Coronary artery (tissue), 2 donors: ENCODE results near the gene ZBTB43.

Experiments used
- DNase-seq: peaks from one replicate; pipeline ENCODE4 v3.0.0-alpha.2; 2017; ENCODE audit warnings: low spot score
- H3K27ac ChIP-seq, 2 donors: fragments of 200-600 bp; sonication (generic); one replicate each; pipeline ENCODE4 v1.5.1; 2016 to 2019
- H3K4me3 ChIP-seq: fragments of 200-600 bp; sonication (generic); 2 replicates; pipeline ENCODE4 v1.5.1; 2016; ENCODE audit warnings: mild to moderate bottlenecking, moderate library complexity
- TF ChIP-seq, protein P1 (sequence below): fragments of 200-600 bp; sonication (generic); IDR thresholded peaks from one replicate; pipeline ENCODE4 v1.5.1; 2019; ENCODE audit warnings: antibody characterized with exemption

The ZBTB43 gene

GRCh38 chr9:126804696-126805553 lies at the start of gene ZBTB43:
Gene ZBTB43 (plus strand): TSS chr9:126805040. CDS start chr9:126832510, 27,470 bp downstream.
- peak; percentile 97 for DNase-seq
- H3K4me3 ChIP-seq: peak within 1 kb of the TSS; percentile 100
- peak within 1 kb of the TSS; percentile 77 to 95 for H3K27ac ChIP-seq
- TF ChIP-seq, protein P1, sequence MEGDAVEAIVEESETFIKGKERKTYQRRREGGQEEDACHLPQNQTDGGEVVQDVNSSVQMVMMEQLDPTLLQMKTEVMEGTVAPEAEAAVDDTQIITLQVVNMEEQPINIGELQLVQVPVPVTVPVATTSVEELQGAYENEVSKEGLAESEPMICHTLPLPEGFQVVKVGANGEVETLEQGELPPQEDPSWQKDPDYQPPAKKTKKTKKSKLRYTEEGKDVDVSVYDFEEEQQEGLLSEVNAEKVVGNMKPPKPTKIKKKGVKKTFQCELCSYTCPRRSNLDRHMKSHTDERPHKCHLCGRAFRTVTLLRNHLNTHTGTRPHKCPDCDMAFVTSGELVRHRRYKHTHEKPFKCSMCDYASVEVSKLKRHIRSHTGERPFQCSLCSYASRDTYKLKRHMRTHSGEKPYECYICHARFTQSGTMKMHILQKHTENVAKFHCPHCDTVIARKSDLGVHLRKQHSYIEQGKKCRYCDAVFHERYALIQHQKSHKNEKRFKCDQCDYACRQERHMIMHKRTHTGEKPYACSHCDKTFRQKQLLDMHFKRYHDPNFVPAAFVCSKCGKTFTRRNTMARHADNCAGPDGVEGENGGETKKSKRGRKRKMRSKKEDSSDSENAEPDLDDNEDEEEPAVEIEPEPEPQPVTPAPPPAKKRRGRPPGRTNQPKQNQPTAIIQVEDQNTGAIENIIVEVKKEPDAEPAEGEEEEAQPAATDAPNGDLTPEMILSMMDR: no peak

GRCh38 chr9:126755317-126755875 lies 49.4 kb upstream of the ZBTB43 start:
- H3K4me3 ChIP-seq: no peak overlapping the region
- TF ChIP-seq, protein P1: no peak
- H3K27ac ChIP-seq: no peak overlapping the region
- DNase-seq: no peak

DNA sequence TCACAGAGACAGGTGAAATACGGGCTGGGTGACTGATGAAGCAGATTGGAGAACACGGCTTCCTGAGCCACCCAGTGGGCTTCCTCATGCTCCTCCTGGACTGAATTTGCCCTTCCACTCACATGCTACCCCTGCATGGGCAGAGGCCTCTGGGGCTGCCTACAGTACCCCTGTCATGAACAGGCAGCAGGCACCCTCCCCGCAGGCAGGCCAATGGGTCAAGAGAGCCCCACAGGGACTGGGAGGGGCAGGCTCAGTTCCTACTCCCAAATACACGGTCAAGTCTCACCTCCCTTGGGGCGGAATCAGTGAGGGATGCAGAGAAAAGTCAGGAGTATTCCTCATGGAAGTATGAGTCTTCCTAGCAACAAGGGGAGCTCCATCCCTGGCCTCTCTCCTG lies 48.6 kb upstream of the ZBTB43 start:
- Histone ChIP-seq H3K27ac (no peak overlapping the region), H3K4me3 (no peak overlapping the region)
- TF ChIP-seq, protein P1: no peak
- DNase-seq: no peak

- no peak overlapping the region for H3K27ac ChIP-seq
These were observed 47.9 kb upstream of the ZBTB43 start for GRCh38 chr9:126756876-126757415.

DNA sequence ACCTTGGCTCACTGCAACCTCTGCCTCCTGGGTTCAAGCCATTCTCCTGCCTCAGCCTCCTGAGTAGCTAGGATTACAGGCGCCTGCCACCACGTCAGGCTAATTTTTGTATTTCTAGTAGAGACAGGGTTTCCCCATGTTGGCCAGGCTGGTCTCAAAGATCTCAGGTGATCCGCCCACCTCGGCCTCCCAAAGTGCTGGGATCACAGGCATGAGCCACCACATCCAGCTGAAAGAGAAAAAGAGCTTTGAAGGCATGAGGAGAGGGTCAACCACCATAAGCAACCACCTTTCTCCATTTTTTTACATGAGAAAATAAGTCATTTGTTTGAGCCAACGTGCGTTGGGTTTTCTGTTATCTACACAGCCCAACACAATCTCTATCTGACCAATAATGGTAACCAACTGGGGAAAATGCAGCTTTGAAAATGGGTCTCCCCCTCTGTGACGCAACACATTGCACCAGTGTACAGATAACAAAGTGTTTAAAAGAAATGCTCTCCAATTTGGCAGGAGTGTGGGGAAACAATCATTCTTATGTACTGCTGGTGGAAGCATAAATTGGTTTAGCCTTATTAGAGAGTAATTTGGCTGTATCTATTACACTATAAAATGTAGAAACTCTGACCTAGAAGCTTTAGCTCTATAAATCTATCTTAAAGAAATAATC lies 45.8 kb upstream of the ZBTB43 start:
- Histone ChIP-seq H3K4me3 (no peak overlapping the region), H3K27ac (no peak overlapping the region)
- TF ChIP-seq, protein P1: no peak
- no peak for DNase-seq

More at GRCh38 chr9:126756876-126757415, 47.9 kb upstream of the ZBTB43 start:
- H3K4me3 ChIP-seq: no peak overlapping the region
- TF ChIP-seq, protein P1: no peak
- no peak for DNase-seq

- Histone ChIP-seq H3K27ac (no peak overlapping the region), H3K4me3 (no peak overlapping the region)
- TF ChIP-seq, protein P1: no peak
- no peak for DNase-seq
These were observed 43.6 kb upstream of the ZBTB43 start for GRCh38 chr9:126761274-126761673.
